Neural crest cell (in vitro differentiated cells): ENCODE results near the gene SNUPN. TPM values are rescaled to one million over a fixed set of nuclear protein-coding genes. Genes with fewer than 3 reads are reported as not detected.

Experiments used
- DNase-seq: peaks from one replicate; pipeline ENCODE4 v3.0.0; 2021; ENCODE audit warnings: low read depth, mixed read lengths, low spot score
- H3K27ac Mint-ChIP-seq: one replicate; pipeline ENCODE4 v1.8.0; 2021; ENCODE audit warnings: mild to moderate bottlenecking, mixed read lengths; ENCODE audit not compliant: unreplicated experiment
- H3K27me3 Mint-ChIP-seq: 2 replicates; pipeline ENCODE4 v1.8.0; 2021; ENCODE audit warnings: low read depth, mild to moderate bottlenecking, mixed read lengths
- H3K36me3 Mint-ChIP-seq: 2 replicates; pipeline ENCODE4 v1.8.0; 2021; ENCODE audit warnings: low read depth, mild to moderate bottlenecking, mixed read lengths
- H3K4me1 Mint-ChIP-seq: 2 replicates; pipeline ENCODE4 v1.8.0; 2021; ENCODE audit warnings: mixed read lengths
- H3K4me3 Mint-ChIP-seq: one replicate; pipeline ENCODE4 v1.8.0; 2021; ENCODE audit warnings: mild to moderate bottlenecking, mixed read lengths
- H3K9me3 Mint-ChIP-seq: 2 replicates; pipeline ENCODE4 v1.8.0; 2021; ENCODE audit warnings: mixed read lengths
- total RNA-seq: library from RNA; stranded (reverse); gene quantifications from 2 replicates; pipeline ENCODE4 v1.2.1, GENCODE V29; 2021
- TF ChIP-seq, protein P1 (sequence below): fragments of 200-600 bp; sonication (generic); conservative IDR thresholded peaks from 2 replicates; pipeline ENCODE4 v1.5.0; 2021; ENCODE audit warnings: antibody characterized with exemption, mild to moderate bottlenecking

SNUPN gene
- total RNA-seq, 1 donor from 2014 or later = 21.3 TPM

DNA sequence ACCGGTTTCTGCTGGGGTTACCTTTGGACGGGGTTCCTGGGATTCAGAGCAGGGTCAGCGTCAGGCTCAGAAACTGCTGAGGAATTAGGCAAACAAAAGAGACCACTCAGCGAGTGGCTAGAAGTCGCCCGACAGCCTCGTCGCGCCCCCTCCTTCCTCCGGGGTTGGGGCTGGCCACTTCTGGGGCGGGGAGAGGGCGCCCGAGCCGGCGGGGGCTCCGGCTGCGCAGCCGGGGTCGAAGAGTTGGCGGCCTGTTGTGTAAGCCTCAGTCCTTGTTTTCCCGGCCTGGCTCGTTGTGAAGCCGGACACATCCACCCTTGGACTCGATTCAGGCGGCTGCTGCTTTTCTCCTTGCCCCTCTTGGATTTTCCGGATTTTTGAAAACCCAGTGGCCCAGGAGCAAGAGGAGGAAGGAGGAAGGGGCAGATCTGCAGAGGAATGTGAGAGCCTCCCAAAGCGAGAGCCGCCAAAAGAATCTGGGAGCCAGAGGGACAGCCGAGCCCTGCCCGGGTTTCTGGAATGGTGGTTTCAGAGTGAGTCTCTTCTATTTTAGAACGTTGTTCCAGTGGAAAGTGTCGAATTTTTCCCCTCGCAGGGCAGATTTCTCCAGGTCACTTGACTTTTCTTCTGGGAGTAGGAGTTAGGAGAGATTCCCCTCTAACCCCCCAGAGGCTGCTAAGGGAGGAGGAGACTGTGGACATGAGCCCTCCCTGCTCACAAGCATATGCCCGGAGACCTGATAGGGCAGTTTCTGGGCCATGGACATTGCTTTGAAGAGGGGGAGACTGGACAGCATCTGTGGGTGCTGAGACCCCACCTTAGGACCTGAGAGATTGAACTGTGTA, 22.9 kb upstream of the SNUPN start:
- Mint-ChIP-seq H3K4me1 (peaks cover 56% of the 10 kb centered on the region), H3K27ac (peak overlapping the region; percentile 98), H3K4me3 (peak overlapping the region; percentile 97), H3K9me3 (no peaks in the 10 kb centered on the region), H3K27me3 (no peaks in the 10 kb centered on the region), H3K36me3 (peaks cover 3% of the 10 kb centered on the region)
- DNase-seq = no peak
- TF ChIP-seq, protein P1, sequence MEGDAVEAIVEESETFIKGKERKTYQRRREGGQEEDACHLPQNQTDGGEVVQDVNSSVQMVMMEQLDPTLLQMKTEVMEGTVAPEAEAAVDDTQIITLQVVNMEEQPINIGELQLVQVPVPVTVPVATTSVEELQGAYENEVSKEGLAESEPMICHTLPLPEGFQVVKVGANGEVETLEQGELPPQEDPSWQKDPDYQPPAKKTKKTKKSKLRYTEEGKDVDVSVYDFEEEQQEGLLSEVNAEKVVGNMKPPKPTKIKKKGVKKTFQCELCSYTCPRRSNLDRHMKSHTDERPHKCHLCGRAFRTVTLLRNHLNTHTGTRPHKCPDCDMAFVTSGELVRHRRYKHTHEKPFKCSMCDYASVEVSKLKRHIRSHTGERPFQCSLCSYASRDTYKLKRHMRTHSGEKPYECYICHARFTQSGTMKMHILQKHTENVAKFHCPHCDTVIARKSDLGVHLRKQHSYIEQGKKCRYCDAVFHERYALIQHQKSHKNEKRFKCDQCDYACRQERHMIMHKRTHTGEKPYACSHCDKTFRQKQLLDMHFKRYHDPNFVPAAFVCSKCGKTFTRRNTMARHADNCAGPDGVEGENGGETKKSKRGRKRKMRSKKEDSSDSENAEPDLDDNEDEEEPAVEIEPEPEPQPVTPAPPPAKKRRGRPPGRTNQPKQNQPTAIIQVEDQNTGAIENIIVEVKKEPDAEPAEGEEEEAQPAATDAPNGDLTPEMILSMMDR = no peak

DNA sequence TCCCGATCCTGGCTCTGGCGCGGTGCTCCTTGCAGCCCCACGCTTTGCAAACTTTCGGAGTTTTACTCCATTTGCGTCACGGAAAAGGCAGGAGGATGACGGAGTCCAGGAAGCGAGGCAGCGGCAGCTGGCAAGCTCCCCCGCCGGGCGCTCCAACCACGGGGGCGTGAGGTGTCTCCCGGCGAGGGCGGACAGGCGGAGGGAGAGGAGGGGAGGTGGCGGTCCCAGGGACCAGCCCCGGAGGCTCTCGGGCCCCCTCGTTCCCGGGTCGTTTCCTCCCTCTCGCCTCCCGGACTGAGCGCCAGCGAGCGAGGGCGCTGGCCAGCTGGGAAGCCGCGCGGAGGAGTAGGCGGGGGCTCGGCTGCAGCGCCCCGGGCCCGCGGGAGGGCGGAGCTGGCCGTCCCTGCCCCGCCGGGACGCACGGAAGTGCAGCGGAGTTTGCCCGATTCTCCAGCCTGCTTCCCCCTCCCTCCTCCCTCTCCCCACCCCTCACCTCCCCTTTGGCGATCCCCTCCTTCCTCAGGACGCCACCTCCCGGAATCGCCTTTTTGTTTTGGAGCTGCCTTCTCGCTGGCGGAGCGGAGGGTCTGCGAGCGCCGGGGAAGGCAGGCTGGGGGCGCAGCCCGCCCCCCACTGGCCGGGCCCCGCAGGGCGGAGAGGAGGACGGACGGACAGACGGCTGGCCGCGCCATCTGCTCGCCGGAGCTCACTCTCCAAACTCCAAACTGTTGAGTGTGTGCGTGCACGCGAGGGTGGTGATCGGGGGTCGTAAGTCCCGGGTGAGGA, 22.0 kb upstream of the SNUPN start, which contains the start of gene SNX33:
SNX33 (plus strand) TSS at position 543 of the 786 bp plus-strand sequence. CDS start 1,191 bp downstream, outside the sequence.
- TF ChIP-seq, protein P1 = peak; percentile 61
- no peaks in the 10 kb centered on the region for H3K9me3 Mint-ChIP-seq
- peak; percentile 65 for DNase-seq
- no peaks in the 10 kb centered on the region for H3K27me3 Mint-ChIP-seq
- peaks cover 3% of the 10 kb centered on the region for H3K36me3 Mint-ChIP-seq
- peak within 1 kb of the TSS; percentile 97 for H3K4me3 Mint-ChIP-seq
- H3K4me1 Mint-ChIP-seq = peaks cover 48% of the 10 kb centered on the region
- H3K27ac Mint-ChIP-seq = peak within 1 kb of the TSS; percentile 98

GRCh38 chr15:75646944-75647364, 21.4 kb upstream of the SNUPN start:
- Mint-ChIP-seq H3K27me3 (no peaks in the 10 kb centered on the region), H3K4me3 (peak overlapping the region; percentile 84)

DNA sequence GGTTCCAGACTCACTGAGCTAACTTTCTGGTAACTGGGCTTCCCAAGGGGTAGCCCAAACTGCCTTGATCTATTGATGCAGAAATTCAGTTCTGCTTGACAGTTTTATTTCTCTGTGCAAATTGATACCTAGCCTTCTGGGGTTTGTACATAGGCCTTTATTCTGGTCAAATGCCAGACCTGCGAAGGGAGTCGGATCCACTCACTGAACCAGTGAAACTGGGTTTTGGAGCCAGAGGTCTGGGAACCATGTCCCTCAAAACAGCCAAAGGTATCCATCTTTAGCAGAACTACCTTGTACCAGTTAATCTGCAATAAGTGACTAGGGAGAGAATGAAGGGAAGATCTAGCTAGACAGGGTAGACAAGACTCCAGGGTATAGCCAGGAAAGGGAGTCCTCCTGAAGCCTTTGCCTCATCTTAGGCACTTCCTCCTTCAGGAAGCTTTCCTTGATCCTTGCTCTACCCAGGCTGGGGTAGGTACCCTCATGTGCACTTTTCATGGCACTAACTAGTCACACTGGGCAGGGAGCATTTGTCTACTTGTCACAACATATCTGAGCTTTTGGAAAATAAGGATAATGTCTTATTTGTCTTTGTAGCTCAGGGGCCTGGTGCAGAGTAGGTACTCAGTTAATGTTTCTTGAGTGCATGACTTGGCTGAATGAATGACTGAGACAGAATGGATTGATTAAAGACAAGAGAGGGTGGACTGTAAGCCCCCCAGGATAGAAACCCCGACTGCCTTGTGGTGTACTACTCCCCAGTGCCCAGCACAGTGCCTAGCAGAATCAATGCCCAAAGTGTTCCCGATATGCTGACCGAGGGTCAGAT, 20.8 kb upstream of the SNUPN start:
- peaks cover 37% of the 10 kb centered on the region for H3K4me1 Mint-ChIP-seq
- H3K27ac Mint-ChIP-seq = no peak overlapping the region
- DNase-seq = no peak
- peak overlapping the region; percentile 84 for H3K4me3 Mint-ChIP-seq
- TF ChIP-seq, protein P1 = no peak
- peaks cover 3% of the 10 kb centered on the region for H3K36me3 Mint-ChIP-seq
- no peaks in the 10 kb centered on the region for H3K9me3 Mint-ChIP-seq
- no peaks in the 10 kb centered on the region for H3K27me3 Mint-ChIP-seq

More at GRCh38 chr15:75646944-75647364, 21.4 kb upstream of the SNUPN start:
- Mint-ChIP-seq H3K9me3 (no peaks in the 10 kb centered on the region), H3K4me1 (peaks cover 43% of the 10 kb centered on the region), H3K27ac (peak overlapping the region; percentile 84), H3K36me3 (peaks cover 3% of the 10 kb centered on the region)
- no peak for DNase-seq
- TF ChIP-seq, protein P1 = no peak

DNA sequence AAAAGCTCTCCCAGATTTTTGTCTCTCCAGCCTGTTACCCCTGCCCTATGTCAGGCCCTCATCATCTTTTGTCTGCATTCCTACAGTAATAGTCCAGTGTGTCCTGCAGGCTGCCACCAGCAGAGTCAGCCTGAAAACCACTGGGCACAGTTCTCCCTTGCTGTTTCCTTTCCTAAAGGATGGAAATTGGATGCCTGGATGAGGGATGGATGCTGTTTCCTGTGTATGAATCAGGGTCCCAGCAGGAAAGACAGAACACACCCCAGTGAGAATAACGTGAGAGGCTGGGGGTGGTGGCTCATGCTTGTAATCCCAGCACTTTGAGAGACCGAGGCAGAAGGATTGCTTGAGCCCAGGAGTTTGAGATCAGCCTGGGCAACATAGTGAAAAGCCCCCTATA, 18.9 kb upstream of the SNUPN start:
- no peaks in the 10 kb centered on the region for H3K9me3 Mint-ChIP-seq

More for the DNA sequence above, 18.9 kb upstream of the SNUPN start:
- no peaks in the 10 kb centered on the region for H3K27me3 Mint-ChIP-seq
- TF ChIP-seq, protein P1 = no peak
- no peak overlapping the region for H3K27ac Mint-ChIP-seq
- H3K36me3 Mint-ChIP-seq = no peaks in the 10 kb centered on the region
- H3K4me3 Mint-ChIP-seq = peak overlapping the region; percentile 77
- no peak for DNase-seq
- peaks cover 26% of the 10 kb centered on the region for H3K4me1 Mint-ChIP-seq
